ENCODE measurements around the gene B4GALT3.

GRCh38 chr1:161225178-161225533 is 47.8 kb upstream of the B4GALT3 start:
- no peak for TF ChIP-seq ZNF586 (CRISPR knock-in tag; conservative IDR thresholded peaks at IDR 0.05)
- TF ChIP-seq GATA2 (CRISPR knock-in tag; IDR thresholded peaks at IDR 0.05), result no peak
- TF ChIP-seq, protein P1, sequence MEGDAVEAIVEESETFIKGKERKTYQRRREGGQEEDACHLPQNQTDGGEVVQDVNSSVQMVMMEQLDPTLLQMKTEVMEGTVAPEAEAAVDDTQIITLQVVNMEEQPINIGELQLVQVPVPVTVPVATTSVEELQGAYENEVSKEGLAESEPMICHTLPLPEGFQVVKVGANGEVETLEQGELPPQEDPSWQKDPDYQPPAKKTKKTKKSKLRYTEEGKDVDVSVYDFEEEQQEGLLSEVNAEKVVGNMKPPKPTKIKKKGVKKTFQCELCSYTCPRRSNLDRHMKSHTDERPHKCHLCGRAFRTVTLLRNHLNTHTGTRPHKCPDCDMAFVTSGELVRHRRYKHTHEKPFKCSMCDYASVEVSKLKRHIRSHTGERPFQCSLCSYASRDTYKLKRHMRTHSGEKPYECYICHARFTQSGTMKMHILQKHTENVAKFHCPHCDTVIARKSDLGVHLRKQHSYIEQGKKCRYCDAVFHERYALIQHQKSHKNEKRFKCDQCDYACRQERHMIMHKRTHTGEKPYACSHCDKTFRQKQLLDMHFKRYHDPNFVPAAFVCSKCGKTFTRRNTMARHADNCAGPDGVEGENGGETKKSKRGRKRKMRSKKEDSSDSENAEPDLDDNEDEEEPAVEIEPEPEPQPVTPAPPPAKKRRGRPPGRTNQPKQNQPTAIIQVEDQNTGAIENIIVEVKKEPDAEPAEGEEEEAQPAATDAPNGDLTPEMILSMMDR (IDR thresholded peaks at IDR 0.05 in 2 of 3, conservative IDR thresholded peaks at IDR 0.05 in 1 of 3; ENCODE audit: insufficient read depth in 2 of 3, low read depth in 1 of 3, low read length in 3 of 3), result no peak
- TF ChIP-seq, protein P2, sequence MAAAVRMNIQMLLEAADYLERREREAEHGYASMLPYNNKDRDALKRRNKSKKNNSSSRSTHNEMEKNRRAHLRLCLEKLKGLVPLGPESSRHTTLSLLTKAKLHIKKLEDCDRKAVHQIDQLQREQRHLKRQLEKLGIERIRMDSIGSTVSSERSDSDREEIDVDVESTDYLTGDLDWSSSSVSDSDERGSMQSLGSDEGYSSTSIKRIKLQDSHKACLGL (CRISPR knock-in tag; IDR thresholded peaks at IDR 0.05; ENCODE audit: borderline replicate concordance, poor library complexity, severe bottlenecking), result no peak
- TF ChIP-seq KAT7 (CRISPR knock-in tag; IDR thresholded peaks at IDR 0.05; ENCODE audit: borderline replicate concordance), result no peak
- TF ChIP-seq JUNB (CRISPR knock-in tag; conservative IDR thresholded peaks at IDR 0.05), result no peak
- TF ChIP-seq FOXA1 (IDR thresholded peaks at IDR 0.05; ENCODE audit: borderline replicate concordance), result no peak
- TF ChIP-seq ZBTB1 (CRISPR knock-in tag; IDR thresholded peaks at IDR 0.05; ENCODE audit: borderline replicate concordance, low read depth), result no peak
- no peak for TF ChIP-seq SMARCC2 (IDR thresholded peaks at IDR 0.05; ENCODE audit: low read depth)
- TF ChIP-seq ETS1 (conservative IDR thresholded peaks at IDR 0.05; ENCODE audit: control insufficient read depth, low read depth, low read length), result no peak
- no peak for TF ChIP-seq SMC3 (conservative IDR thresholded peaks at IDR 0.05; ENCODE audit: insufficient read depth, low read depth, low read length)

All from K562 (cell line).